ENCODE measurements around the gene B4GALT1. TPM values are rescaled to one million over a fixed set of nuclear protein-coding genes. Genes with fewer than 3 reads are reported as not detected.
A peak's percentile ranks its signal among the peaks of the same experiment; 100 is the strongest.
"Not testable (repeated sequence)": the region's sequence is repeated elsewhere in the genome, so short reads cannot be mapped to it uniquely, and the experiment has no call there.

Gene B4GALT1
- total RNA-seq, 2 experiments from 2014 or later: 41.2 to 41.4 TPM

DNA sequence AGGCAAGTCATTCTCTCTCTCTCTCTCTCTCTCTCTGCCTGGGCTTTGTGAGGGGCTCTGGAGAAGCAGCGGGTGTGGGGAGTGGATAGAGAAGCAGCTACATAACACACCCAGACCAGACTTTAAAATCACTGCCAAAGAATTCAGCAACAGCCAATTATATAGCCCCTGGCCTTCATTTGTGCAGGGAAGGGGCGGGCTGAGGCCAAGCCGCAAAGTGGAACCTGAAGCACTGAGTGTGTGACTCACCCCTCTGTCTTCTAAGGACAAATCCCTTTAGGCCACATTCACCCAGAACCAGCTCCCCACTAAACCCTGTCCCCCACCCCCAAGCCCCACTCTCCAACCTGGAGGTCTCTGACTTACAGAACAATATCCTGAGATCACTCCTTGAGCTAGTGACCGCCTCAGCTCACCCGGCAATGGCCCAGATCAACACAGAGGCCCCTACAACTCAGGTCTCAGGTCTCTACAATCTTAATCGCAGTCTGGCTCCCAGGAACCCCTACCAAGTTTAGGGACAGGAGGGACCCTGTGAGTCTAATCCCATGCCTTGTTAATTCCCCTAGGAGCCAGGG, 6.0 kb downstream of the B4GALT1 start:
- Mint-ChIP-seq H3K4me3 (peak overlapping the region; percentile 54), H3K27ac (peak overlapping the region; percentile 90), H3K27me3 (no peaks in the 10 kb centered on the region), H3K36me3 (ENCODE audit: low read depth) (peaks cover 15% of the 10 kb centered on the region), H3K9me3 (no peaks in the 10 kb centered on the region), H3K4me1 (ENCODE audit: low read depth) (peaks cover 87% of the 10 kb centered on the region)
- ChIA-PET CTCF (interaction anchor here (0.6 to 1.6 kb wide), 4 partner anchors 9 to 93 kb away, joined by 3 to 9 read pairs (median 6); no protein-coding TSS in a partner anchor), POLR2A (interaction anchor here (0.7 to 2.5 kb wide), 8 partner anchors 10 to 164 kb away, joined by 3 to 7 read pairs (median 4); no protein-coding TSS in a partner anchor)
- DNase-seq (peak; percentile 78), ATAC-seq (peak; percentile 41)
- TF ChIP-seq, protein P1, sequence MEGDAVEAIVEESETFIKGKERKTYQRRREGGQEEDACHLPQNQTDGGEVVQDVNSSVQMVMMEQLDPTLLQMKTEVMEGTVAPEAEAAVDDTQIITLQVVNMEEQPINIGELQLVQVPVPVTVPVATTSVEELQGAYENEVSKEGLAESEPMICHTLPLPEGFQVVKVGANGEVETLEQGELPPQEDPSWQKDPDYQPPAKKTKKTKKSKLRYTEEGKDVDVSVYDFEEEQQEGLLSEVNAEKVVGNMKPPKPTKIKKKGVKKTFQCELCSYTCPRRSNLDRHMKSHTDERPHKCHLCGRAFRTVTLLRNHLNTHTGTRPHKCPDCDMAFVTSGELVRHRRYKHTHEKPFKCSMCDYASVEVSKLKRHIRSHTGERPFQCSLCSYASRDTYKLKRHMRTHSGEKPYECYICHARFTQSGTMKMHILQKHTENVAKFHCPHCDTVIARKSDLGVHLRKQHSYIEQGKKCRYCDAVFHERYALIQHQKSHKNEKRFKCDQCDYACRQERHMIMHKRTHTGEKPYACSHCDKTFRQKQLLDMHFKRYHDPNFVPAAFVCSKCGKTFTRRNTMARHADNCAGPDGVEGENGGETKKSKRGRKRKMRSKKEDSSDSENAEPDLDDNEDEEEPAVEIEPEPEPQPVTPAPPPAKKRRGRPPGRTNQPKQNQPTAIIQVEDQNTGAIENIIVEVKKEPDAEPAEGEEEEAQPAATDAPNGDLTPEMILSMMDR (IDR thresholded peaks at IDR 0.05): no peak
- intact Hi-C loops (cut with micrococcal nuclease): loop anchor here (10.0 kb wide), 1 partner anchor 46 kb away; no protein-coding TSS in a partner anchor

DNA sequence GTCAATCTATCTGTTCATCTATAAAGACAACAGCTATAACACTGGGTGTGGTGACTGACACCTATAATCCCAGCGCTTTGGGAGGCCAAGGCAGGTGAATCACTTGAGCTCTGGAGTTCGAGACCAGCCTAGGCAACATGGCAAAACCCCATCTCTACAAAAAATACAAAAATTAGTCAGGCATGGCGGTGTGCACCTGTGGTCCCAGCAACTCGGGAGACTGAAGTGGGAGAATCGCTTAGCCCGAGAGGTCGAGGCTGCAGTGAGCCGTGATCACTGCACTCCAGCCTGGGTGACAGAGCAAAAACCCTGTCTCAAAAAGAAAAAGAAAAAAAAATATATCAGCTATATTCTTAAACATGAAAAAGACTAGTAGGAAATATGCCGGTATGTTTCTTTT, 6.7 kb downstream of the B4GALT1 start:
- not testable (repeated sequence) for ATAC-seq, H3K9me3 Mint-ChIP-seq, H3K27me3 Mint-ChIP-seq
- Mint-ChIP-seq H3K4me1 (ENCODE audit: low read depth) (peaks cover 92% of the 10 kb centered on the region), H3K4me3 (peak overlapping the region; percentile 54), H3K27ac (peak overlapping the region; percentile 90), H3K36me3 (ENCODE audit: low read depth) (peaks cover 13% of the 10 kb centered on the region)
- CTCF ChIA-PET: interaction anchor here (0.6 to 2.0 kb wide), 5 partner anchors 9 to 80 kb away, joined by 3 to 8 read pairs (median 3); no protein-coding TSS in a partner anchor
- peak; percentile 25 for DNase-seq
- intact Hi-C loops (cut with micrococcal nuclease): loop anchor here (10.0 kb wide), 1 partner anchor 46 kb away; no protein-coding TSS in a partner anchor
- POLR2A ChIA-PET: interaction anchor here (0.7 to 2.5 kb wide), 10 partner anchors 9 to 164 kb away, joined by 3 to 8 read pairs (median 4); no protein-coding TSS in a partner anchor

DNA sequence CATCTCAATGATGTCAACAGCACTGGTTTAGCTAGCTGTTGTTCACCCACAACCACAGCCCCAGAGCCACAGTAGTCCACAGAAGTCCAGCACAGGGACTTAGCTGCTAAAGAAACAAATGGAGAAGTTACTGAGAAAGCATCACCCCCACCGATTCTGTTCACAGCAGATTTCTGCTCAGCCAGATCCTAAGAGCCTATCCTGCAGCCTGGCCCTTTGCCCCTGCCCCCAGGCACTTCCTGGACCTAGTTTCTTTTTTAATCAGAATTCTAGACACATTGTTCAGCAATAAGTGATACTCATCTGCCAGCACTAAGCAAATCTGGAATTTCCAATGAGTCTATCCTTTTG, 7.4 kb downstream of the B4GALT1 start:
- POLR2A ChIA-PET: interaction anchor here (0.7 to 2.5 kb wide), 10 partner anchors 8 to 115 kb away, joined by 3 to 10 read pairs (median 6); partner anchors contain the start of gene B4GALT1
- CTCF ChIA-PET: interaction anchor here (1.0 to 2.0 kb wide), 5 partner anchors 8 to 66 kb away, joined by 3 to 9 read pairs (median 5); partner anchors contain the start of gene B4GALT1
- no peaks in the 10 kb centered on the region for H3K27me3 Mint-ChIP-seq
- peaks cover 10% of the 10 kb centered on the region for H3K36me3 Mint-ChIP-seq (ENCODE audit: low read depth)
- ATAC-seq (peak; percentile 66), DNase-seq (peak; percentile 85)
- H3K27ac Mint-ChIP-seq: peak overlapping the region; percentile 90
- no peaks in the 10 kb centered on the region for H3K9me3 Mint-ChIP-seq
- TF ChIP-seq, protein P1 (IDR thresholded peaks at IDR 0.05): no peak
- H3K4me1 Mint-ChIP-seq (ENCODE audit: low read depth): peaks cover 93% of the 10 kb centered on the region
- intact Hi-C loops (cut with micrococcal nuclease): loop anchor here (10.0 kb wide), 1 partner anchor 45 kb away; no protein-coding TSS in a partner anchor
- peak overlapping the region; percentile 54 for H3K4me3 Mint-ChIP-seq

DNA sequence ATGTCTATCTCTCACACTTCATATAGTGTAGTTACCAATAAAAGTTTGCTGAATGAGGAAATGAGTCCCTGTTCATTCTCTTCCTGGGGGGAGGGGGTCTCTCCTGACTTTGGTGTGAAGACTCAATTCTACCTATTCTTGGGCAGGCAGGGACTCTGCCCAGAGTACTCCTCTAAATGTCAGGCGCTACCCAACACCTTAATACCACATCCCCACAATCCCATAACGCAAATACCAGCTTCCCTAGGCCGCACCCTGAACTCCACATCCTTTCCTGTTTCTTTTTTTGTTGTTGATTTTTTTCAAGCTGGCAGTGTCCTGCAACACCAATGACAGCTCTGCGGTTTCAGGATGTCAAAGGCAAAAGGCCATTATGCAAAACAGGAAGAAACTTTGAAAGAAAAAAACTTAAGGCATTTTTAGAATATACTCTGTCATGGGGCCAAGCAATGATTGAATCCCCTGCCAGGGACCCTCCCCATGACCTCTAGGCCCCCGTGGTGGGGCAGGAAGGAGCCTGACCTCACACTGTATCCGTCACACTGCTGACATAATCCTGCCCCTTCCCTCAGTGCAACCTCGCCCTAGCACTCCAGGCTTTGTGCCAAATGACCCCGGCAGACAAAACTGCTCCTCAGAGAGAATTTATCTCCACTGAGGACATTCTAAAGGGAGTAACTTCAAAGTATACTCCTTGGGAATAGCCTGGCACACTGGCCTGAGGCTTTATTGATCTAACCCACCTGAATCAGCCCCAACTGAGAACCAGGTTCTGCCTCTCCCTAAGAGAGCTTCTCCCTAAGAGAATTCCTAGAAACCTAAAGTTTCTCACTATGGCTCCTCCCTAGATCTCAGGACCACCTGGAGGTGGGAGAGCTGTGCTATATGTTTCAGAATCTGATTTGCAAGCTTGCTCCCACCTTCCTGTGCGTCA, 8.0 kb downstream of the B4GALT1 start:
- ChIA-PET POLR2A (interaction anchor here (0.8 to 2.5 kb wide), 9 partner anchors 8 to 114 kb away, joined by 3 to 10 read pairs (median 6); partner anchors contain the start of gene B4GALT1), CTCF (interaction anchor here (1.3 to 2.2 kb wide), 6 partner anchors 8 to 67 kb away, joined by 3 to 9 read pairs (median 6); partner anchors contain the start of gene B4GALT1)
- H3K9me3 Mint-ChIP-seq: no peaks in the 10 kb centered on the region
- no peaks in the 10 kb centered on the region for H3K27me3 Mint-ChIP-seq
- DNase-seq: peak; percentile 65
- TF ChIP-seq, protein P1 (IDR thresholded peaks at IDR 0.05): no peak
- peak overlapping the region; percentile 90 for H3K27ac Mint-ChIP-seq
- peaks cover 95% of the 10 kb centered on the region for H3K4me1 Mint-ChIP-seq (ENCODE audit: low read depth)
- H3K4me3 Mint-ChIP-seq: peak overlapping the region; percentile 54
- H3K36me3 Mint-ChIP-seq (ENCODE audit: low read depth): peaks cover 12% of the 10 kb centered on the region
- intact Hi-C loops (cut with micrococcal nuclease): no loop called here
- peak; percentile 40 for ATAC-seq

All from activated CD8-positive, alpha-beta T cell treated with anti-CD3 and anti-CD28 coated beads for 36 hours (primary cell).